BJ (cell line): ENCODE measurements around the gene ST6GALNAC2. TPM values are rescaled to one million over a fixed set of nuclear protein-coding genes. Genes with fewer than 3 reads are reported as not detected.

Experiments used
- CTCF ChIA-PET: fragments of 350-600 bp; formaldehyde crosslinking; extraction: SDS; loops from one replicate; lab custom pipeline; 2021; ENCODE audit warnings: antibody characterized with exemption, inconsistent platforms; lab: Yijun Ruan, JAX
- POLR2A ChIA-PET: fragments of 300-600 bp; sonication (Branson Sonifier 250); formaldehyde crosslinking; extraction: SDS; loops from one replicate; lab custom pipeline; 2021; ENCODE audit warnings: antibody characterized with exemption; lab: Charles Lee
- DNase-seq: peaks from one replicate; pipeline ENCODE4 v3.0.0-alpha.2; 2011; ENCODE audit warnings: low read depth
- H3K27me3 ChIP-seq: 2 replicates; pipeline ENCODE4 v1.6.0; 2011; ENCODE audit warnings: low read length; ENCODE audit not compliant: control insufficient read depth, insufficient read depth
- H3K36me3 ChIP-seq: 2 replicates; pipeline ENCODE4 v1.5.1; 2011; ENCODE audit warnings: low read length; ENCODE audit not compliant: control insufficient read depth, insufficient read depth
- H3K4me3 ChIP-seq: 2 replicates; pipeline ENCODE4 v1.5.1; 2011; ENCODE audit warnings: low read depth, mild to moderate bottlenecking, control low read depth, low read length
- polyA plus RNA-seq: library from polyadenylated mRNA; depleted of rRNA; stranded (reverse); fragments of >200 nt; gene quantifications from 2 replicates; pipeline ENCODE4 v1.2.3, GENCODE V29; 2011
- TF ChIP-seq, protein P1 (sequence below): IDR thresholded peaks from 2 replicates; pipeline ENCODE4 v1.5.1; 2011; ENCODE audit warnings: low read depth, mild to moderate bottlenecking, control low read depth, inconsistent platforms, low read length, moderate library complexity; ENCODE audit not compliant: insufficient read depth

Gene ST6GALNAC2
- polyA plus RNA-seq, 1 experiment, result 0.72 TPM

DNA sequence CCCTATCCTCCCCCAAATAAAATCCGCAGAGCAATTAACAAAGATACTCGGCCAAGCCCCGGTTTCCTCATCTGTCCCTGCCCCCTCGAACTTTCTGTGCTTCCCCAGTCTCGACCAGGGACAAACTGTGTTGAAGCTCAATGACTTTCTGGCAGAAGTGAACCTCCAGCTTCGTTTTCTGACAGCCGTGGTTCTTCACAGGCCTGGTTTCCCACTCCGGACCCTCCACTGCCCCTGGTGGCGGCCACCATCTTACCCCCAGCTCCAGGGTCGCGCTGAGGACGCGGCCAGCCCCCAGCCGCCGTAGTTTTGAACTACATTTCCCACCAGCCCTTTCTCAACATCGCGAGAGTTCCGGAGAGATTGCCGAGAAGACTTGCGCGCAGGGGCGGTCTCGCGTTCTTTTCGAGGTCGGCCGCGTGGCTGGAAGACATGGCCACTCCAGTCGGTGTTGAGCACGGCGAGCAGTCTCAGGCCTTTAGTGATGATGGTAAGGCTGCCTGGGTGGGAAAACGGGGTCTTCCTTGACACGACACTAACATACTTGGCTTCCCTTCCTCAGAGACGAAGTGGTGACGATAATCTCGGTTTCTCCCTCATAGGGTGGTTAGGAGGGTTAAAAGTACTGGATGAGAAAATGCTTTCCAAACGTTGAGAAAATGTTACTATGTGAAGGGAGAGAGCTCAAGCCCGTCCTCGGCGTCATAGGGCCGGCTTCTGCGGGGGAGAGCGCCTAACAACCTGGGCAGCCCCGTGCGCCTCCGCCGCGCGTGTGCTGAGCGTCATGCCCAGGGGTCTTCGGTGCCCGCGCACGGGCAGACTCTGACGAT is 28.1 kb downstream of the ST6GALNAC2 start:
- TF ChIP-seq, protein P1, sequence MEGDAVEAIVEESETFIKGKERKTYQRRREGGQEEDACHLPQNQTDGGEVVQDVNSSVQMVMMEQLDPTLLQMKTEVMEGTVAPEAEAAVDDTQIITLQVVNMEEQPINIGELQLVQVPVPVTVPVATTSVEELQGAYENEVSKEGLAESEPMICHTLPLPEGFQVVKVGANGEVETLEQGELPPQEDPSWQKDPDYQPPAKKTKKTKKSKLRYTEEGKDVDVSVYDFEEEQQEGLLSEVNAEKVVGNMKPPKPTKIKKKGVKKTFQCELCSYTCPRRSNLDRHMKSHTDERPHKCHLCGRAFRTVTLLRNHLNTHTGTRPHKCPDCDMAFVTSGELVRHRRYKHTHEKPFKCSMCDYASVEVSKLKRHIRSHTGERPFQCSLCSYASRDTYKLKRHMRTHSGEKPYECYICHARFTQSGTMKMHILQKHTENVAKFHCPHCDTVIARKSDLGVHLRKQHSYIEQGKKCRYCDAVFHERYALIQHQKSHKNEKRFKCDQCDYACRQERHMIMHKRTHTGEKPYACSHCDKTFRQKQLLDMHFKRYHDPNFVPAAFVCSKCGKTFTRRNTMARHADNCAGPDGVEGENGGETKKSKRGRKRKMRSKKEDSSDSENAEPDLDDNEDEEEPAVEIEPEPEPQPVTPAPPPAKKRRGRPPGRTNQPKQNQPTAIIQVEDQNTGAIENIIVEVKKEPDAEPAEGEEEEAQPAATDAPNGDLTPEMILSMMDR, result peak; percentile 74
- Histone ChIP-seq H3K27me3 (no peaks in the 10 kb centered on the region), H3K36me3 (0 out of 2 replicates have a peak, but pooled peaks cover 1% of the 10 kb centered on the region), H3K4me3 (peak overlapping the region; percentile 92)
- ChIA-PET POLR2A (interaction anchor here (0.6 kb wide), 1 partner anchor 63 kb away, joined by 10 read pairs; no protein-coding TSS in a partner anchor), CTCF (interaction anchor here (0.5 to 7.3 kb wide), 29 partner anchors 10 to 291 kb away, joined by 3 to 47 read pairs (median 4); partner anchors contain the start of genes PRCD and ST6GALNAC2)
- DNase-seq, result peak; percentile 70

DNA sequence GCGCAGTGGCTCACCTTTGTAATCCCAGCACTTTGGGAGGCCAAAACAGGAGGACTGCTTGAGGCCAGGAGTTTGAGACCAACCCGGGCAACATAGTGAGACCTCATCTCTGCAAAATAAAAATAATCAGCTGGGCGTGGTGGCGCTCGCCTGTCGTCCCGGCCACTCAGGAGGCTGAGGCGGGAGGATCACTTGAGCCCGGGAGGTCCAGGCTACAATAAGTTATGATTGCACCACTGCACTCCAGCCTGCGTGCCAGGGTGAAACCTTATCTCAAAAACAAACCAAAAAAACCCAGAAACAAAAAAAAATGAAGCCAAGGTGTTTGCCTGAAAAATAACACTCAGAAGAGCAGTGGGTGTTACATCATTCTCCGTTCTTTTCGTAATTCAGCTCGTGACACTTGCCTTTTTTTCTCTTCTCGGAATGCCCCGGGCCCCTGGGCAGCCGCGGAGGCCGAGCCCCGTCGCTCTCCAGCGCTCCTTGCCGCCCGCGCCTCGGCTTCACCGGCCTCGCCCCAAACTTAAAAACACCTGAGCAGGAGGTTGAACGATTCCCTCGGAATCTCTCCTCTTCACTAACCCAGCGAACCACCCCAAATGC is 28.8 kb downstream of the ST6GALNAC2 start:
- no peak for DNase-seq
- Histone ChIP-seq H3K27me3 (no peaks in the 10 kb centered on the region), H3K4me3 (peak overlapping the region; percentile 92), H3K36me3 (0 out of 2 replicates have a peak, but pooled peaks cover 1% of the 10 kb centered on the region)
- TF ChIP-seq, protein P1, result no peak
- ChIA-PET POLR2A (interaction anchor here (0.6 kb wide), 1 partner anchor 728 kb away, joined by 7 read pairs; no protein-coding TSS in a partner anchor), CTCF (interaction anchor here (0.6 to 7.3 kb wide), 18 partner anchors 11 to 157 kb away, joined by 3 to 47 read pairs (median 5); partner anchors contain the start of genes PRCD and ST6GALNAC2)

DNA sequence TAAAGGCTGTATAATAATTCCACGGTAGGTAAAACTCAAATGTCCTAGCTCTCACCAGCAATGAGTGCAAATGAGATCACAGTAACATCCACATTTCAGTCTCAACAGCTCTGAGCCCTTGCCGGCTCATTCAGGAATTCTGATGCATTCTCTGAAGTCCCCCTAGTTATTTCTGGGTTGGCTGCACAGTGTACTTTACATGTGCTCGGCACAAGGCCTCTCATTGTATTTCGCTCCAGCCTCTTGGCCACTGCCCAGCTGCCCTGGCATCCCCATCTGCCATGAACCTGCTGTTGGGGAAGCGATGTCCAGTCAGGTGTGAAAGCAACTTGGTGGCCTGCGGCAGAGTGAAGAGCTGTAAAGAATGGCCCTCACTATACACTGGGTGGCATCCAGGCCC is 31.5 kb downstream of the ST6GALNAC2 start:
- DNase-seq, result no peak
- ChIA-PET POLR2A (interaction anchor here (0.5 kb wide), 1 partner anchor 32 kb away, joined by 7 read pairs; no protein-coding TSS in a partner anchor), CTCF (interaction anchor here (1.7 kb wide), 1 partner anchor 31 kb away, joined by 9 read pairs; no protein-coding TSS in a partner anchor)
- Histone ChIP-seq H3K27me3 (no peaks in the 10 kb centered on the region), H3K36me3 (no peaks in the 10 kb centered on the region), H3K4me3 (no peak overlapping the region)
- TF ChIP-seq, protein P1, result no peak

DNA sequence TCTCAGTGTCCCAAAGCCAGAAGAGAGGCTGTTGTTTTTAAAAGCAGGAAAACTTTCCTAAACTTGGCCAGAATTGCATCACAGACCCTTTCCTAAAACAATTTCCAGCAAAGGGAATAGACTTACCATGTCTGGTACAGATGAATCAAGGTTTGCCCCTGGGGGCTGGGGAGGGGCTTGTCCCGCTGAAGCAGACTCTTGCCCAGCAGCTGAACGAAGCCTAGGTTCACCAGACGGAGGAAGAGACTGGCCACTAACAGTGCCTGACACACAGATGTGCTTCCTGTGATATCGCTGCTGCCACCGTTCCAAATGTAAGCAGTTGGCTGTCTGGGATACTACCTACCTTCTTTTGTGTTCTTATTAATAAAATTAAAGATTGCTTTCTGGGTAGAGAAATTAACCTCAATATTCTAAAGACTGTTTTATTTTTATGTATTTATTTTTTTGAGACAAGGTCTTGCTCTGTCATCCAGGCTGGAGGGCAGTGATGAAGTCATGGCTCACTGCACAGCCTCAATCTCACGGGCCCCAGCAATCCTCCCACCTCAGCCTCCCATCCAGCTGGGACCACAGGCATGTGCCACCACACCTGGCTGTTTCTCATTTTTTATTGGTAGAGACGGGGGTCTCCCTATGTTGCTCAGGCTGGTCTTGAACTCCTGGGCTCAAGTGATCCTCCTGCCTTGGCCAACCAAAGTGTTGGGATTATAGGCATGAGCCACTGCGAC is 32.3 kb downstream of the ST6GALNAC2 start:
- TF ChIP-seq, protein P1, result no peak
- Histone ChIP-seq H3K4me3 (no peak overlapping the region), H3K36me3 (no peaks in the 10 kb centered on the region), H3K27me3 (no peaks in the 10 kb centered on the region)
- ChIA-PET CTCF (interaction anchor here (0.9 to 5.0 kb wide), 3 partner anchors 17 to 30 kb away, joined by 3 to 60 read pairs (median 9); no protein-coding TSS in a partner anchor), POLR2A (no interaction called here)
- DNase-seq, result no peak
